Measurements from ENCODE around the gene PRR33. TPM values are rescaled to one million over a fixed set of nuclear protein-coding genes. Genes with fewer than 3 reads are reported as not detected.

PRR33 gene
- total RNA-seq, 1 experiment from 2014 or later = not detected

DNA sequence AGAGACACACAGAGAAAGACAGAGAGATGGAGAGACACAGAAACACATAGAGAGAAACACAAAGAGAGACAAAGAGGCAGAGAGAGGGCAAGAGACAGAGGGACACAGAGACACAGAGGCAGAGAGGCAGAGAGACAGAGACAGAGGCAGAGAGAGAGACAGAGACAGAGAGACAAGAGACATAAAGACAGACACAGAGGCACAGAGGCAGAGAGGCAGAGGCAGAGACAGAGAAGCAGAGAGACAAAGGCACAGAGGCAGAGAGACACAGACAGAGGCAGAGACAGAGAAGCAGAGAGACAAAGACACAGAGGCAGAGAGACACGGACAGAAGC is 46.6 kb downstream of the PRR33 start:
- TF ChIP-seq POLR2AphosphoS5 (IDR thresholded peaks at IDR 0.05; ENCODE audit: low read depth, low read length) (no peak), TCF7L2 (IDR thresholded peaks at IDR 0.05; ENCODE audit: low read depth, low read length) (no peak), SIN3A (IDR thresholded peaks at IDR 0.05; ENCODE audit: borderline replicate concordance, insufficient read depth, low read depth, low read length) (no peak), REST (IDR thresholded peaks at IDR 0.05; ENCODE audit: insufficient read depth in 1 of 2, low read depth in 2 of 2, low read length in 1 of 2) (no peak)
- TF ChIP-seq, protein P1, sequence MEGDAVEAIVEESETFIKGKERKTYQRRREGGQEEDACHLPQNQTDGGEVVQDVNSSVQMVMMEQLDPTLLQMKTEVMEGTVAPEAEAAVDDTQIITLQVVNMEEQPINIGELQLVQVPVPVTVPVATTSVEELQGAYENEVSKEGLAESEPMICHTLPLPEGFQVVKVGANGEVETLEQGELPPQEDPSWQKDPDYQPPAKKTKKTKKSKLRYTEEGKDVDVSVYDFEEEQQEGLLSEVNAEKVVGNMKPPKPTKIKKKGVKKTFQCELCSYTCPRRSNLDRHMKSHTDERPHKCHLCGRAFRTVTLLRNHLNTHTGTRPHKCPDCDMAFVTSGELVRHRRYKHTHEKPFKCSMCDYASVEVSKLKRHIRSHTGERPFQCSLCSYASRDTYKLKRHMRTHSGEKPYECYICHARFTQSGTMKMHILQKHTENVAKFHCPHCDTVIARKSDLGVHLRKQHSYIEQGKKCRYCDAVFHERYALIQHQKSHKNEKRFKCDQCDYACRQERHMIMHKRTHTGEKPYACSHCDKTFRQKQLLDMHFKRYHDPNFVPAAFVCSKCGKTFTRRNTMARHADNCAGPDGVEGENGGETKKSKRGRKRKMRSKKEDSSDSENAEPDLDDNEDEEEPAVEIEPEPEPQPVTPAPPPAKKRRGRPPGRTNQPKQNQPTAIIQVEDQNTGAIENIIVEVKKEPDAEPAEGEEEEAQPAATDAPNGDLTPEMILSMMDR (IDR thresholded peaks at IDR 0.05) = no peak
- Histone ChIP-seq H3K36me3 (ENCODE audit: control insufficient read depth, insufficient read depth, low read length) (no peaks in the 10 kb centered on the region), H3K27me3 (ENCODE audit: control insufficient read depth, insufficient read depth, low read length) (no peaks in the 10 kb centered on the region), H3K9me3 (ENCODE audit: control insufficient read depth, insufficient read depth, low read depth, low read length) (no peaks in the 10 kb centered on the region), H3K4me1 (ENCODE audit: control insufficient read depth, insufficient read depth, low read length) (peaks cover 10% of the 10 kb centered on the region), H3K4me3 (ENCODE audit: low read depth in 2 of 2, low read length in 2 of 2) (no peak overlapping the region), H3K27ac (ENCODE audit: low read length) (peak overlapping the region; percentile 25; the same call in 1 of the 2 replicates)
- DNase-seq (ENCODE audit: low read depth, low spot score) (no peak), ATAC-seq (no peak)
- intact Hi-C loops (cut with micrococcal nuclease; ENCODE audit: unreplicated experiment) (no loop called here), in situ Hi-C loops (cut with HindIII; ENCODE audit: low pct_unique_long_range_greater_than_20kb, low sequenced_read_pairs) (no loop called here)
- ChIA-PET CTCF (interaction anchor here (0.5 to 0.6 kb wide), 2 partner anchors 28 to 137 kb away, joined by 3 to 5 read pairs; no protein-coding TSS in a partner anchor), POLR2A (no interaction called here)
- no TSS peak for BruUV-seq (replicated peaks)

GRCh38 chr11:1844221-1845094 is 47.2 kb downstream of the PRR33 start:
- TF ChIP-seq SIN3A (IDR thresholded peaks at IDR 0.05; ENCODE audit: borderline replicate concordance, insufficient read depth, low read depth, low read length) = no peak
- BruUV-seq (replicated peaks) = no TSS peak
- ChIA-PET POLR2A (no interaction called here), CTCF (no interaction called here)
- Histone ChIP-seq H3K9me3 (ENCODE audit: control insufficient read depth, insufficient read depth, low read depth, low read length) (no peaks in the 10 kb centered on the region), H3K27me3 (ENCODE audit: control insufficient read depth, insufficient read depth, low read length) (no peaks in the 10 kb centered on the region), H3K4me1 (ENCODE audit: control insufficient read depth, insufficient read depth, low read length) (peaks cover 10% of the 10 kb centered on the region), H3K27ac (ENCODE audit: low read length) (peak overlapping the region; percentile 25; the same call in 1 of the 2 replicates), H3K4me3 (ENCODE audit: low read depth in 2 of 2, low read length in 2 of 2) (no peak overlapping the region), H3K36me3 (ENCODE audit: control insufficient read depth, insufficient read depth, low read length) (no peaks in the 10 kb centered on the region)
- intact Hi-C loops (cut with micrococcal nuclease; ENCODE audit: unreplicated experiment) (no loop called here), in situ Hi-C loops (cut with HindIII; ENCODE audit: low pct_unique_long_range_greater_than_20kb, low sequenced_read_pairs) (no loop called here)
- no peak for ATAC-seq
- DNase-seq (ENCODE audit: low read depth, low spot score) = no peak

- TF ChIP-seq, protein P1 (IDR thresholded peaks at IDR 0.05) = no peak
- TF ChIP-seq POLR2AphosphoS5 (IDR thresholded peaks at IDR 0.05; ENCODE audit: low read depth, low read length) (no peak), TCF7L2 (IDR thresholded peaks at IDR 0.05; ENCODE audit: low read depth, low read length) (no peak), SIN3A (IDR thresholded peaks at IDR 0.05; ENCODE audit: borderline replicate concordance, insufficient read depth, low read depth, low read length) (no peak)
- in situ Hi-C loops (cut with HindIII; ENCODE audit: low pct_unique_long_range_greater_than_20kb, low sequenced_read_pairs) (no loop called here), intact Hi-C loops (cut with micrococcal nuclease; ENCODE audit: unreplicated experiment) (no loop called here)
- no peak overlapping the region for H3K27ac ChIP-seq (ENCODE audit: low read length)
- POLR2A ChIA-PET = no interaction called here
- ATAC-seq (no peak), DNase-seq (ENCODE audit: low read depth, low spot score) (no peak)
- no TSS peak for BruUV-seq (replicated peaks)
- no peak overlapping the region for H3K4me3 ChIP-seq (ENCODE audit: low read depth in 2 of 2, low read length in 2 of 2)
- no peaks in the 10 kb centered on the region for H3K9me3 ChIP-seq (ENCODE audit: control insufficient read depth, insufficient read depth, low read depth, low read length)
- no peaks in the 10 kb centered on the region for H3K27me3 ChIP-seq (ENCODE audit: control insufficient read depth, insufficient read depth, low read length)
- no peaks in the 10 kb centered on the region for H3K36me3 ChIP-seq (ENCODE audit: control insufficient read depth, insufficient read depth, low read length)
- peaks cover 10% of the 10 kb centered on the region for H3K4me1 ChIP-seq (ENCODE audit: control insufficient read depth, insufficient read depth, low read length)
- CTCF ChIA-PET = interaction anchor here (0.7 kb wide), 1 partner anchor 8 kb away, joined by 3 read pairs; no protein-coding TSS in a partner anchor
These were observed 47.9 kb downstream of the PRR33 start for GRCh38 chr11:1843796-1844195.

All from Panc1 (cell line).